ENCODE data around the gene C10orf53.
"Not testable (repeated sequence)": the region's sequence is repeated elsewhere in the genome, so short reads cannot be mapped to it uniquely, and the experiment has no call there.

Gene C10orf53

DNA sequence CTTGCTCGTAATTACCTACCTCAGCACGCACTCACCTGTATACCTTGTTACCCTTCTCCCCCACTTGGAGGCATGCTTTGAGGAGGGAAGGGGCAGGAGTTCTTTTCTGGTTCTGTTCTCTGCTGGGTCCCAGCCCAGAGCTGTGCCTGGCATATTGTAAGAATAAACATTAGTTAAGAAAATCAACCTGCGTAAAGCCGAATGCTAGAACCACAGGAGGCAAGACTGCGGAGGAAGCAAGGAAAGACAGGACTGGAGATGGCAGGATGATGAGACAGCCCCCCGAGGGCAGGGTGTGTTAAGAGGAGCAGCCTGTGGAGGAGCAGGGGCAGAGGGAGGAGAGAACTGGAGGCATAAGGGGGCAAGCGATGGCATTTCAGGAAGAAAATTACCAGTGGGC lies 9.5 kb downstream of the C10orf53 start:
- no peak for DNase-seq

DNA sequence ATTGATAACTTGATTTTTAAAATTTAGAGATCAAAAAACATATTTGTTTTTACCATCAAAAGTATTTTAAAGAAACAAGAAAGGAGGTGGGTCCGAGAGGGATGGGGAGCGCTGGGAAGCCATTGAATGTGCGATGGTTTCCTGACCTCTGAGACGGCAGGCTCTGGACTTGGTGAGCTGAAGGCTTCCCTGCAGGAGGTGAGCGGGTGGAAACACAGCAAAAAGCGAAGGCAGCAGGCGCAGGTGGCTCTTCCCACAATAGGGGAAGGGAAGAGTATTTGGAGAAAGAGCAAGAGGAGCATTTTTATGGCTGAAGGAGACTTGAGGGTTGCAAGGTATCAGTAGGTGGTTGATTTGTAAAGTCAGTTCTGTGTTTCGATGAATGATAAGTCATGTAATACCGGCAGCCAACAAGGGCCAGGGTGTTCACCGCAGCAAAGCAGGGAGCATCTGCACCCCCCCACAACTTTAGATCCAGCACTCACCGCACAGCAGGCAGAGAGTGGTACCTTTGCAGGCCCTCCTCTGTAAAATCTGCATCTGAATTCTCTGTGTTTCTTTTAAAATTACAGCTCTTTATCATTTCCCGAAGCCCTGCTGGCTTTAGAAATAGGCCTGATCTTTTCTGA lies 10.5 kb downstream of the C10orf53 start:
- DNase-seq: no peak

DNA sequence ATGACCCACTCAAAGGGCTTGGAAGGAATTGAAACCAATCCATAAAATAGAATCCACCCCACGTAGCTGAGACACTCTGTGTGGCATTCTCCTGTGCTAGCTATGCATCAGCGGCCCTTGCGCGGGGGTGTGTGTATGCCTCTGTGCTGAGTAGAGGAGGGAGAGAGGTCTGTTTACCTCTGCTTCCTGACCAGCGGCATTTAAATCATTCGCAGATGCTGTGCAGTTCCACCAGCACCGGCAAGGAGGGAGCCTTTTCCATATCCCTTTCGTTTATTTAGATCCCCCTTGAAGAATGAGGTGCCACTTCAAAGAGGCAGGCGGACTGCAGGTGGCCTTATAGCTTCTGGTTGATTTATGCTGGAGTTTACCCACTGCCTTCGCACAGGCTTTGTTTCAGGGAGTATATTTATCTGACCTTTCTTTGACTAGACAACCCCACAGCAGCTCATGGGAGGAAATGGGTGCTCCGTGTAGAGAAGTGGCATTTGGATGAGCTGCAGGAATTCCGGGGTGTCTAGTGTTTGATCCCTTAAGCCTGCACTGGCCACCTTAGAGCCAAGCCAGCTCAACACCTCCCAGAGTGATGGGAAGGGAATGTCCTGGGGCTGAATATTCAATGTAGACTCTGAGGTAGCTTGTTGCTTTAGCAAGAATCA lies 11.4 kb downstream of the C10orf53 start:
- DNase-seq: no peak

DNA sequence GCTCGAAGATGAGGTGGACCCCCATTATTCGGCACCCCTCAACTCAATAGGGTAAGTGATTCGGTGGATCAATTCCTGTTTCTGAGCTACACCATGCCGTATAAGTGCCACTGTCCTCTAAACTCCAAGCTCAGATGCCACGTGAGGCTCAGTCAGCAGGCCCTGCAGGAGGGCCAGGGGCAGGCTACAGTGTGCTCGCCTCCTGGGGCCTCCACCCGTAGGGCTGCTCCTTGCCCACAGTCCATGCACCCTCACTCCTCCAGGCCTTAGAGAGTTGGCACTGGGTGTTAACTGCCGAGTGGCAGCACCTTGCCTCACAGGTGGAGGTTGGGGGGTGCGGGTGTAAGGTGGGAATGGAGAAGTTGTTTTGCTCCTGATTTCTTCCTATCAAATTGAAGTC lies 12.1 kb downstream of the C10orf53 start:
- DNase-seq: no peak

DNA sequence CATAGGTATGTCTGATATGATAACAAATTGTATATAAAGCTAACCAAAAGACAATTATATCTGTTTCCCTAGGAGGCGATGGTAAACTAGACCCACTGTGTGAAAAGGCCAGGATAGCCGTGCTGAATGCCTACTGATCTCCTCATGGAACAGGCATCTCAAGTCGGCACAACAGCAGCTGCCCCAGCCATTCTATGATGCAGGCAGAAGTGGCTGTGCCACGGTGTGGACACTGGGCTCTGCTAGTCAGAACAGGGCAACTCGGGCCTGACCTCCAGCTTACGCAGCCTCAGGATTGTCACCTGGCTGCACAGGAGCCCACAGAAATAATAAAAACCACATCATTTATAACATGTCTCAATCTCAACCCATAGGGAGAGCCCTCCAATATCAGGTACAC lies 15.0 kb downstream of the C10orf53 start:
- DNase-seq: no peak

DNA sequence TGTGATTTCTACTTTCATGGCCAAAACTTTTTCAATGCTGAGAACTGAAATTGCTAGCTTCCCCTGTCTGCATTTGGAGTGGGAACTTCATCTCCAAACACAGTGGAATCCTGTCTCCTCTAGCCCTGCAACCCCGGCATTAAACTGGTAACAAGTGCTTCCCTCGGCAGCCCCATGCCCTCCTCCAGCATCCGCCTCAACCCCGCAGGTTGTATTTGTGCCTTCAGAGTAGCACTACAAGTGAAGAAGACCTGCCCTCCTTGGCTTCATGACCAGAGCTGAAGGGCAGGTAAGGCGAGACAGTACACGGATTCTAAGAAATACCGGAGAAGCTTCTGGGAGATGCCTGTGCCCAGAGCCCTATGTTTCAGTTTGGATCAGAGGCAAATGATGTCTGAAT lies 16.9 kb downstream of the C10orf53 start:
- no peak for DNase-seq

DNA sequence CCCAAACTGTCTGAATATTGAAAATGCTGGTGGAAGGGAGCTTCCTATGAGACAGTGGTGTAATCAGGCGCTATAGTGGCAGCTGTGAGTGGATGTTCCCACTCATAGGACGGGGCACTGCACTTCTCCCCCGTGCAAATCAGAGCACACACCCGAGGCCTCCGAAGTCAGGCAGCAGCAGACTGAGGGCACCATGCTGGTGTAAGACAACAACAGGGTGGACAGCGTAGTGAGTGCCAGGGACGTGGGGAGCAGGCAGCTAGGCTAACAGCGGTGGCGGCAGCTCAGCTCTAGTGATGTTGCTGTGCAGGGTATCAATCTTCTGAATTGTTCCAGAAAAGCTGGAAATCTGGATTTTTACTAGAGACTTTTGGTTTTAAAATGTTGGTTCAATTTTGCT lies 19.2 kb downstream of the C10orf53 start:
- DNase-seq: no peak

DNA sequence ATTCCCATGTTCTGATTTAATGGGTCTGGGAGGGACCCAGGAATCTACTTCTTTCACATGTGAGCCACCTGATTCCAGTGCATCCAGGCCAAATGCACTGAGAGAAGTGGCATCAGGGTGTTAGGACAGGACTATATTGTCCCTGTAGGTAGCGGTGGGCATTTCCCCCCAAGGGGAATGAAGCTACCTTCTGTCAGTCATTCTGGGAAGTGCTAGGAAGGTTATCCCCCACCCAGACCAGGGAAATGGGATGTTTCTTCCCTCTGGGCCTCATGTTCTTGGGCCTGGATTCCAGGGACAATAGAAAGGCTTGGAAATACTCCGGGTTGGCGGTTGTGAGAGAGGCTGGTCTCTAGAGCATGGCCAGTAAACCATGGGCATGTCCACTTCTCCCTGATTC lies 20.8 kb downstream of the C10orf53 start:
- DNase-seq: no peak

DNA sequence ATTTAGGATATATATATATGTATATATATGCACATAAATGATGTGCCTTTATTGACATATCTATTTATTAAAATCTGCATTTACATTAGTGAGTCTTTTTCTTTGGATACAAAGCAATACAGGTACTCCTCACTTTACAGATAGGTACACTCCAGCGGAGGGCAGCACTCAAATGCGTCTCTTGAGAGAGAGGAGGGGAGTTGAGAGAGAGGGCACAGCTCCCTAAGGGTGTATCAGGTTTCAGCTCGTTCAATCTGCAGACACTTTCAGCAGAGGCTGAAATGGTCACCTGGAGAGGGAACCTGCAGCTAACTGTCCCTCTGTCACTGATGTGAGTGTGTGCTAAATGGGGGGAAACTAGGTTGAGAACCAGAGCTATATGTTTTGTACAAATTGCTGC lies 21.5 kb downstream of the C10orf53 start:
- DNase-seq: no peak

DNA sequence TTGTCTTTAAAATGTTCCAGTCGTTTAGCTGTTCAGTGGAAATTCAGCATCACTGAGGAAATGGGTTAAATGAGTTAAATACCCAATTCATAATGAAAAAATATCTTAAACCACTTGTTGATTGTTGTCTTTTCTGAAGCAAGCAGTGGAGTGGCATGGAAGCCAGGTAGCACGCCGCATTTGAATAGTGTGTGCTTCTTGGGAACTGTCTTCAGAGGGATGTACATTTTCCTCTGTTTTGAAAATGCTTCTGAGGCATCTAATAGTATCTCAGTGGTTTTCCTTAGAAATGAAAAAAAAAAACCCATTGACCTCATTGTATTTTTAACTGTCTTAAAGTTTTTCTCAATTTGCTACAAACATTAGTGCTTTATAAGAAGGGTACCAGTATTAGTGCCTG lies 28.1 kb downstream of the C10orf53 start:
- DNase-seq: no peak

DNA sequence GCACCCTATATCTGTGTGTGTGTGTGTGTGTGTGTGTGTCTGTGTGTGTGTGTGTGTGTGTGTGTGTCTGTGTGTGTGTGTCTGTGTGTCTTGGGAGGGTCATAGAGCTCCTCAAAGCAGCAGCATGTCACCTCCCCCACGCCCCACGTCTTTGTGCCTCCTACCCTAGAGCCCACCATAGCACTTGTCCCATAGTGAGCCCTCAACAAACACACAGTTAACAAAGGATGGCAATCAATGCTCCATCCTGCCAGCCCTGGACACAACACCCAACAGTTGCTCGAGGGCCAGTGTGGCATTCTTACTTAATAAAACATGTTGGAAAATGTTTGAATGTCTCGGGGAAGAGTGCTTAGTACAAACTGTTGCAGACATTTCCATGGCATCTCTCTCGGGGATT lies 30.5 kb downstream of the C10orf53 start:
- no peak for DNase-seq

DNA sequence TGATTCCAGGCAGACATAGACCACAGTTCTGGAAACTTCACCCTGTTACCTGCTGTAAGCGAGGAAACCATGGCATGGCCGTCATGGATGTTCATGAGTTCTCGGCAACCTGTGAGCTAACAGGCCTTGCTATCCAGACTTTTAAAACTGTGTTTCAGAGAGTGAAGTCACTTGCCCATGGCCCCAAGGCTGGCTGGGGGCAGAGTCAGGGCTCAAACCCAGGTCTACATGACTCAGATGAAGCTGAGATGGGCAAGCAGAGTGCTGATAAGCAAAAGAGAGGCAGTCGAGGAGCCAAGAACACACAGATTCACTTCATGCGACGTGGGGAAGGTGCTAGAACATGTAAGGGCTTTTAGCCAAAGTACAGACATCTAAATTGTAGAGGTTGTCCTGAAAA lies 31.5 kb downstream of the C10orf53 start:
- DNase-seq: no peak

DNA sequence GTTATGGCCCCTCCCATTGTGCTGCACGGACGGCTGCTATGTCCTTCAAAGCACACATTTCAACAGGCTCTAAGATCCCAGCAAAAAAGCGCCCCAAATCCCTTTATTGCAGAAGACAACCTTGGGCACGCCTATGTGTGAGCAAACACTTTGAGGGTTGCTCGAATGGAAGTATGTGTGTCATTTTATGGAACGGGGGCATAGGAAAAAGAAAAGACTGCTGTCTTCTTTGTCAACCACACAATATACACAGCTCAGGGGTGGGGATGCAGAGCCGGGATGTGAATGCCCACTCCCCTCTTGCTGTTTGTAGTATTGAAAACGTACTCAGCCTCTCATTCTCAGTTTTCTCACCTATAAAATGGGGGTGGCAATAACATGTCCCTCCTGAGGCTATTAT lies 32.0 kb downstream of the C10orf53 start:
- no peak for DNase-seq

DNA sequence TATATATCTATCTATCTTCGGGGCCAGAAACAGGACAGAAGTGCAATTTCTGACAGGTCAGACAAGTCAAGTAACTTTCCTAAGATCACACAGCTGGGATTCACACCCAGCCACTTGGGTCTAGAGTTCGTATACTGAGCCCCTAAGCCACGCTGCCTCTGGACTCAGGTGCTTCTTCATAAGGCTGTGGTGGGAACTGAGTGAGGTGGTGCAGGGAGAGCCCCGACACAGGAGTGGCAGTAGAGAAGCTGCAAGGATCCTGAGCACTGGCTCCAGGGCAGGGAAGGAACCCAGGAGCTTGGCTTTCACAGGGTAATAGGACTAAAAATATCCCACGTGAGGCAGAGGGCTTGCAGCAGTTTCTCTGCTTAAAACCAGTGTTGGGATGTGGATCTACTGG lies 33.8 kb downstream of the C10orf53 start:
- no peak for DNase-seq

DNA sequence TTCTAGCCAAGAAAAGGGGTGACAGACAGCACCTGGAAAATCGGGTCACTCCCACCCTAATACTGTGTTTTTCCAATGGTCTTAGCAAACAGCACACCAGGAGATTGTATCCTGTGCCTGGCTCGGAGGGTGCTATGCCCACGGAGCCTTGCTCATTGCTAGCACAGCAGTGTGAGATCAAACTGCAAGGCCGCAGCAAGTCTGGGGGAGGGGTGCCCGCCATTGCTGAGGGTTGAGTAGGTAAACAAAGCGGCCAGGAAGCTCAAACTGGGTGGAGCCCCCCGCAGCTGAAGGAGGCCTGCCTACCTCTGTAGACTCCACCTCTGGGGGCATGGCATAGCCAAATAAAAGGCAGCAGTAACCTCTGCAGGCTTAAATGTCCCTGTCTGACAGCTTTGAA lies 35.7 kb downstream of the C10orf53 start:
- not testable (repeated sequence) for DNase-seq

DNA sequence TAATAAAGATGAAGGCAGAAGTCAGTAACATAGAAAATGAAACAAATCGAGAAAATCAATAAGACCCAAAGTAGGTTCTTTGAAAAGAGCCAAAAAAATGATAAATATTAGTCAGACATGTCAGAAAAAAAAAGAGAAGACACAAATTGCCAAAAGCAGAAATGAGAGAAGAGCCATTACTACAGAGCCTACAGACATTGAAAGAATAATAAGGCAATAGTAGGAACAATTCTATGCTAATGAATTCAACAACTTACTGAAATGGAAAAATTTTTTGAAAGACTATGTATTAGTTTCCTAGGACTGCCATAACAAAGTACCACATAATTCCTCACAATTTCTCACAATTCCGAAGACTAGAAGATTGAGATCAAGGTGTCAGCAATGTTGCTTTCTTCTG lies 47.1 kb downstream of the C10orf53 start:
- no peak for DNase-seq

DNA sequence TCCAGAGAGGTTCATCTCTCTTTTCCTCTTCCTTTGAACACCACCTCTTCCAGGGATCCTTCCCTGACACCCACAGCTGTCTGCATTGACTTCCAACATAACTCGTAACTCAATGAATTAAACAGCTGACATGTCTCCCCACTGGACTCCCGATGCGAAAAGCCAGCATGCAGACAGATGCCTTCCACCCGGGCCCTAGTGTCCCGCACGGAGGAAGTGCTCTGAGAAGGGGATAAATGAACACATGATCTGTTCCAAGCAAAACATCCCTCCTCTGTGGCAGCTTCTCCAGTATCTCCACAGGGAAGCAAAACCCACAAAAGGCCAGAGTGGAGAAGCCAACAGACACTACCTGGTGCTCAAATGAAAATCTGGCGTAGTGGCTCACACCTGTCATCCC lies 54.4 kb downstream of the C10orf53 start:
- no peak for DNase-seq

DNA sequence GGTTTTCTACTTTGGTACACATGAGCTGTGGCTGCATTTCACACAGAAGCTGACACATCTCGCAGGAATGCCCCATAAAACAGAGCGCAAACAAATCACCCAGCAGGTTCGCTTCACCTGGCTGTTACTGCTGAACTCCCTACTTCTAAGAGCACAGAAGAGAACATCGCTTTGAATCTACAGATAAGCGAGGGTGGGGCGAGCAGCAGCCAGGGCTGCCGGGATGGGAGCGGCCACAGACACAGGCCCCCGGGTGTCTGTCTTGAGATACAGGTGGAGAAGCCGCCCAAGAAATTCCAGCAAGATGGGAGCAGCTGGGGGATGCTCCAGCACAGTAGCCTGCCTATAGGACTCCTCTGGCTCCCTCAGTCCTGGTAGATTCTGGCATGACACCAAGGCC lies 55.2 kb downstream of the C10orf53 start:
- DNase-seq: no peak

DNA sequence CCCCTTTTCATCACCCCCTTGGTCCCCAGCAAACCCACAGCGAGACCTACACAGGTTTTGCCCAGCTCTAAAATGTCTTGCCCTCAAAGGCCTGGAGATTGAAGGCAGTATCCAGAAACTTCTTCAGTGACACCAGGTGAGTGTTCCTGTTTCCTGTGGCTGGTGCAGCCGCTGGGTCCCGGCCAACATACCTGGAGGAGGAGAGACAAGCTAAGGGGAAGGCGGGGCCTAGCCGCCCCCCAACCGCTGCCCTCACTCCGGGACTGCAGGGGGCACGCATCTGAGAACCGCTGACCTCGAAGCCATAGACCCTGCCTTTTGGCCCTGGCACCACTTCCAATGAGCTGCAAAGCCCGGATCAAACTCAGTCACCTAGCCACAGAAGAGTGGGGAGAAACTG lies 55.7 kb downstream of the C10orf53 start:
- DNase-seq: no peak

DNA sequence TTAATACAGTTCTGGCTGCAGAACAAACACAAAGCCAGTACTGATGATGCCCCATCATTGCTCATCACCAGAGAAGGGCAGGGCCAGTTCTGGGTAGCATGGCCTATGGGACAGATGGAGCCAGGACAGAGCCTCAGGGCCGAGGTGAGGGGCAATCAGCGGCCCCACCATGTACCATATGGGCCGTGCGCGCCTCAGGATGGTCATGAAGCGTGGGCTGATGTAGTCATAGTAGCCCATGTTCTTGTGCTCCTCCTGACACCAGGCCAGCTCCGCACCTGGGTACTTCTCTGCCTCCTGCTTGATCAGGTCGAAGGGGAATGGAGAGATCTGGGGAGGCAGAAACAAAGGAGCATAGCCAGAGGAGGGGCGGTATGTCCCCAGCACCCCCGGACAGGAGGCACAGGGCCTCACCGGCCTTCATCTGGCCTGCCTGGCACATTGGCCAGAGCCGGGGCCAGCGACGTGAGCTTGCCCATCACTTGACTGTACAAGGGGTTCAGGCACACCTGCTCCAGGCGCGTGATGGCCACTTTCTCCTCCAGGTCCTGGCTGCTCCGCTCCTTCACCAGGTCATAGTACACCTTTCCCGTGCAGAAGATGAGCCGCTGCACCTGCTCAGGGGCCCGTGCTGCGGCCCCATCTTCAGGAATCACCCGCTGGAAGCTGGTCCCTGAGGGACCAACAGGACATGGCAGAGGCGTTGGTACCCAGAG lies 56.6 kb downstream of the C10orf53 start:
- no peak for DNase-seq

DNA sequence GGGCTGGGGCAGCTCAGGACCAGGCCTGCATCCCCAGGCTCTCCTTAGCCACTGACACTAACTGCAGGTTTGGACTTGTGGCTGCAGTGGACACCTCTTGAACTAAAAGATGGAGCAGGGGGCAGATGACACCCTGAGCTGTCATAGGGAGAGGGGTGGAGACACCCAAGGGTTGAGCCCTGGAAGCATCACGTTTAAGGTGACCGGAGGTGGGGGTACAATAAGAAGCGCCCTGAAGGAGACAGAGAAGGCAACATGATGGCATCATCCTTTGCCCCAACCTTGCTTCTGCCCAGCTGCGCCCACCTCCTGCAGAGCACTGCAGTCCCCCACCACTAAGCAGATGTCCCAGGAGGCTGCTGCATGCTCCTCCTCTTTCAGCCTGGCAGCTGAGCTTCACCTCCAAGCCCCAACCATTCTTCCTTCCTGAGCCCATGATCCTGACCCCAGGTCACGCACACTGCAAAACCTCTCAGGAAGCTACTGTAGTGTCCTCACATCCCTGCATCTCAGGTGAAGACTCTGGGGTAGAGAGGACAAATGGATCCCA lies 57.2 kb downstream of the C10orf53 start:
- DNase-seq: no peak

DNA sequence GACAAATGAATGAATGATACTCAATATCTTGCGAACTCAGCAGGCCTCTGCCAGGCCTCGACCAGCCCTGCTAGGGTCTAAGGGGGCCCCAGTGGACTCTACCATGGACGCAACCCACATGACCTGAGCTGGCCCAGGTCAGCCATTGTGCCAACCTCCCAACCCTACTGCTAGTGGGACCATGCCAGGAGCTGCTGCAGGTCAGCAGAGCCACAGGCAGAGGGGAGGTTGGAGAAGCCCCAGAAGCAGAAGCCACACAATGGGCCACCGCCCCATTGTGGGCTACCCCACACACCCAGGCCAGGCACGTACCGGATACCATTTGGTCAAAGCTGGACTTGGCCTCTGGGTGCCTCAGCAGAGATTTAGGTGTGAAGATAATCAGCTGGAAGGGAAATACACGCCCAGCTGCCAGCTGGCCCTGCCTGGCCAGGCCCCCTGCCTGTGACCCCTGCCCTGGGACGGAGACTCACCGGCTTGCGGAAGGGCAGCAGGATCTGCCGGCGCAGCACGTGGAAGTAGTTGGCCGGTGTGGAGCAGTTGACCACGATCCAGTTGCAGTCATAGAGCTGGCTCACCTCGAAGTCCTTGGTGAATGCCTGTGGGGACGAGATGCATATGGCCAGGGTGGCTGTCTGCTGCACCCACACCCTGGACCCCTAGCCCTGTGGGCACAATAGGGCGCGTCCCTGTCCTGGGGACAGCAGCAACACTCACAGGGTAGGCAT lies 58.2 kb downstream of the C10orf53 start:
- DNase-seq: no peak

DNA sequence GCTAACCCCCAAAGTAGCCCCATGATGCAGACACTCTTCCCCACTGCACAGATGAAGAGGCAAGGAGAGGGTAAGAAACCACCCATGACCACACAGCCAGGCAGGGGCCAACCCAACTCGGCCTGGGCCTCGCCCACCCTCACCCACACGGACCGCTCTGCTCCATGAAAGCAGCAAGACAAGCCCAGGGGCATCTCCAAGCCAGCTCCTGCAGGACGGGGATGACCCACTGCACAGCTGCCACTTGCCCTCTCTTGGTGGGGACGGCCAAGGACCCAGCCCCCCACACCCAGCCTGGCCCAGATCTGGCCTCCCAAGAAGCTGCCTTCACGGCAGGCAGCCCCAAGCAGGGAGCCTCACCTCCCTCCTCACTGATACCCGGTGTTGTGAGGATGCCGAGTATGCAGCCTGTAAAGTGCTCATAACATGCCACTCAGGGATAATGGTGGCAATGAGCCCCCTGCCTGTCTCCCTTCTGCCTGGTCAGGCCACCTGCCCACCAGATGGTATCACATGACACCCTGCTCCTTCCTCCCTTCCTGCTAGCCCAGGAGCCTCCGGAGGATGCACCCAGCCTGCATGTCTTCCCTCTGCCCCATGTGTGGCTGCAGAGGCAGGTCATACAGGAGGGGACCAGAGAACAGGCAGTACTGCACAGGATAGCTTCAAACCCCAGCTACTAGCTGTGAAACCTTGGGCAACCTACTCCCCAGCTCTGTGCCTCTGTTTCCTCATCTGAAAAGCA lies 59.3 kb downstream of the C10orf53 start:
- no peak for DNase-seq
